ENCODE data around the gene DDX49. TPM values are rescaled to one million over a fixed set of nuclear protein-coding genes. Genes with fewer than 3 reads are reported as not detected.
"Not testable (repeated sequence)": the region's sequence is repeated elsewhere in the genome, so short reads cannot be mapped to it uniquely, and the experiment has no call there.

The DDX49 gene
- total and polyA plus RNA-seq, 7 donors, result 32.7 to 51.1 (median 38.8) TPM

- no peak overlapping the region for H3K27ac ChIP-seq
- no peaks in the 10 kb centered on the region for H3K4me1 ChIP-seq
- no peaks in the 10 kb centered on the region for H3K36me3 ChIP-seq
- DNase-seq, result no peak
- TF ChIP-seq POLR2AphosphoS5 (IDR thresholded peaks at IDR 0.05) (no peak), CTCF (IDR thresholded peaks at IDR 0.05) (no peak), EP300 (IDR thresholded peaks at IDR 0.05) (no peak), POLR2A (IDR thresholded peaks at IDR 0.05) (no peak)
- no peaks in the 10 kb centered on the region for H3K9me3 ChIP-seq
- WGBS, 2 donors, result 73 to 77% methylated on average over 15 of the region's 15 CpGs
- no peak overlapping the region for H3K4me3 ChIP-seq
- intact Hi-C loops (cut with DNase I), result no loop called here
- no peaks in the 10 kb centered on the region for H3K27me3 ChIP-seq
Observed at GRCh38 chr19:18948075-18948975, 28.8 kb downstream of the DDX49 start.

GRCh38 chr19:18948976-18949356 is 29.5 kb downstream of the DDX49 start:
- TF ChIP-seq CTCF (IDR thresholded peaks at IDR 0.05), result no peak
- TF ChIP-seq POLR2AphosphoS5 (IDR thresholded peaks at IDR 0.05), result no peak
- no peak for TF ChIP-seq EP300 (IDR thresholded peaks at IDR 0.05)
- no peak for TF ChIP-seq POLR2A (IDR thresholded peaks at IDR 0.05)
- no peaks in the 10 kb centered on the region for H3K27me3 ChIP-seq
- H3K9me3 ChIP-seq, result no peaks in the 10 kb centered on the region
- WGBS, 2 donors, result 78 to 86% methylated on average over 5 of the region's 5 CpGs
- no peak overlapping the region for H3K4me3 ChIP-seq
- H3K4me1 ChIP-seq, result no peaks in the 10 kb centered on the region
- intact Hi-C loops (cut with DNase I), result no loop called here
- H3K27ac ChIP-seq, result no peak overlapping the region
- no peaks in the 10 kb centered on the region for H3K36me3 ChIP-seq
- no peak for DNase-seq

- H3K36me3 ChIP-seq, result no peaks in the 10 kb centered on the region
- TF ChIP-seq POLR2A (IDR thresholded peaks at IDR 0.05), result no peak
- TF ChIP-seq EP300 (IDR thresholded peaks at IDR 0.05), result no peak
- no peak for TF ChIP-seq CTCF (IDR thresholded peaks at IDR 0.05)
- no peak for TF ChIP-seq POLR2AphosphoS5 (IDR thresholded peaks at IDR 0.05)
- no peaks in the 10 kb centered on the region for H3K4me1 ChIP-seq
- 93 to 98% methylated on average over 3 of the region's 3 CpGs for WGBS, 2 donors
- no peak overlapping the region for H3K4me3 ChIP-seq
- DNase-seq, result no peak
- H3K27me3 ChIP-seq, result no peaks in the 10 kb centered on the region
- intact Hi-C loops (cut with DNase I), result no loop called here
- no peak overlapping the region for H3K27ac ChIP-seq
- no peaks in the 10 kb centered on the region for H3K9me3 ChIP-seq
Observed at GRCh38 chr19:18949858-18950257, 30.3 kb downstream of the DDX49 start.

- Histone ChIP-seq H3K4me1 (no peaks in the 10 kb centered on the region), H3K36me3 (no peaks in the 10 kb centered on the region), H3K9me3 (no peaks in the 10 kb centered on the region), H3K27me3 (no peaks in the 10 kb centered on the region), H3K27ac (no peak overlapping the region), H3K4me3 (no peak overlapping the region)
- whole genome bisulfite sequencing, 2 donors, result 87 to 88% methylated on average over 7 of the region's 7 CpGs
- no peak for DNase-seq
- no peak for TF ChIP-seq EP300 (IDR thresholded peaks at IDR 0.05)
- TF ChIP-seq POLR2A (IDR thresholded peaks at IDR 0.05), result no peak
- no peak for TF ChIP-seq POLR2AphosphoS5 (IDR thresholded peaks at IDR 0.05)
- TF ChIP-seq CTCF (IDR thresholded peaks at IDR 0.05), result no peak
- intact Hi-C loops (cut with DNase I), result no loop called here
Observed at GRCh38 chr19:18951721-18952281, 32.3 kb downstream of the DDX49 start.

GRCh38 chr19:18952364-18953003 is 33.0 kb downstream of the DDX49 start:
- DNase-seq; intact Hi-C loops (cut with DNase I); H3K27me3 ChIP-seq; H3K4me3 ChIP-seq; H3K4me1 ChIP-seq; H3K36me3 ChIP-seq; H3K27ac ChIP-seq; H3K9me3 ChIP-seq: not testable (repeated sequence)
- 59 to 64% methylated on average over 17 of the region's 17 CpGs for WGBS, 2 donors
